Stimulated activated naive CD8-positive, alpha-beta T cell treated with anti-CD3 and anti-CD28 coated beads, Interleukin-15, amount 100 ng/mL, for 72 hours (primary cell): Measurements from ENCODE around the gene SLC16A1.
"Not testable (repeated sequence)": the region's sequence is repeated elsewhere in the genome, so short reads cannot be mapped to it uniquely, and the experiment has no call there.

Experiments
- ATAC-seq: fragments of 150-1000 bp; cut with Tn5 transposase; 2 replicates; pipeline ENCODE4 v1.10.0; 2021; ENCODE audit warnings: mild to moderate bottlenecking, moderate library complexity
- DNase-seq, 2 donors: peaks; one replicate each; pipeline ENCODE4 v3.0.0; 2021 to 2022
- H3K27ac Mint-ChIP-seq, 2 donors: one replicate each; pipeline ENCODE4 v1.8.0; 2022; ENCODE audit warnings: mild to moderate bottlenecking in 2 of 2, mixed read lengths in 2 of 2, moderate library complexity in 2 of 2
- H3K27me3 Mint-ChIP-seq: one replicate; pipeline ENCODE4 v1.8.0; 2022; ENCODE audit warnings: mixed read lengths
- H3K4me1 Mint-ChIP-seq: one replicate; pipeline ENCODE4 v1.8.0; 2022; ENCODE audit warnings: mild to moderate bottlenecking, mixed read lengths
- H3K4me3 Mint-ChIP-seq, 2 donors: one replicate each; pipeline ENCODE4 v1.8.0; 2022; ENCODE audit warnings: mild to moderate bottlenecking in 2 of 2, mixed read lengths in 2 of 2, moderate library complexity in 1 of 2
- H3K9me3 Mint-ChIP-seq, 2 donors: one replicate each; pipeline ENCODE4 v1.8.0; 2022; ENCODE audit warnings: mixed read lengths in 2 of 2

SLC16A1 gene

GRCh38 chr1:112923234-112923958 is 32.6 kb downstream of the SLC16A1 start:
- ATAC-seq (no peak), DNase-seq (no peak)
- Mint-ChIP-seq H3K4me1 (no peaks in the 10 kb centered on the region), H3K27ac (peak overlapping the region in 1 of 2 donors; percentile 87), H3K4me3 (no peak overlapping the region), H3K9me3 (no peaks in the 10 kb centered on the region), H3K27me3 (no peaks in the 10 kb centered on the region)

- no peaks in the 10 kb centered on the region for H3K27me3 Mint-ChIP-seq
- no peak for DNase-seq
- no peak overlapping the region for H3K27ac Mint-ChIP-seq
- no peak for ATAC-seq
- H3K4me1 Mint-ChIP-seq, result no peaks in the 10 kb centered on the region
- no peaks in the 10 kb centered on the region for H3K9me3 Mint-ChIP-seq
- H3K4me3 Mint-ChIP-seq, result no peak overlapping the region
Observed at GRCh38 chr1:112911506-112912220, 44.3 kb downstream of the SLC16A1 start.

- DNase-seq (no peak), ATAC-seq (no peak)
- Mint-ChIP-seq H3K4me1 (peaks cover 9% of the 10 kb centered on the region), H3K27ac (no peak overlapping the region), H3K9me3 (no peaks in the 10 kb centered on the region), H3K4me3 (no peak overlapping the region), H3K27me3 (no peaks in the 10 kb centered on the region)
Observed at GRCh38 chr1:112909847-112910246, 46.1 kb downstream of the SLC16A1 start.

GRCh38 chr1:112906150-112906698 is 49.8 kb downstream of the SLC16A1 start:
- no peak for ATAC-seq
- H3K27me3 Mint-ChIP-seq, result no peaks in the 10 kb centered on the region
- H3K4me1 Mint-ChIP-seq, result peaks cover 24% of the 10 kb centered on the region
- no peak overlapping the region for H3K4me3 Mint-ChIP-seq
- no peak overlapping the region for H3K27ac Mint-ChIP-seq
- DNase-seq, result no peak
- no peaks in the 10 kb centered on the region for H3K9me3 Mint-ChIP-seq

- Mint-ChIP-seq H3K4me3 (no peak overlapping the region), H3K4me1 (peaks cover 24% of the 10 kb centered on the region), H3K27ac (peak overlapping the region; percentile 24 to 28), H3K9me3 (no peaks in the 10 kb centered on the region), H3K27me3 (no peaks in the 10 kb centered on the region)
- DNase-seq (no peak), ATAC-seq (no peak)
Observed at GRCh38 chr1:112905395-112906149, 50.4 kb downstream of the SLC16A1 start.

- DNase-seq, result no peak
- no peak overlapping the region for H3K27ac Mint-ChIP-seq
Observed at GRCh38 chr1:112904831-112905261, 51.1 kb downstream of the SLC16A1 start.

GRCh38 chr1:112904071-112904830 is 51.7 kb downstream of the SLC16A1 start:
- H3K27ac Mint-ChIP-seq, result no peak overlapping the region
- peaks cover 24% of the 10 kb centered on the region for H3K4me1 Mint-ChIP-seq
- DNase-seq (peak; percentile 15 to 57), ATAC-seq (peak; percentile 84)
- no peaks in the 10 kb centered on the region for H3K9me3 Mint-ChIP-seq
- peak overlapping the region in 1 of 2 donors; percentile 30 for H3K4me3 Mint-ChIP-seq
- no peaks in the 10 kb centered on the region for H3K27me3 Mint-ChIP-seq

More at GRCh38 chr1:112904831-112905261, 51.1 kb downstream of the SLC16A1 start:
- no peak overlapping the region for H3K4me3 Mint-ChIP-seq
- no peaks in the 10 kb centered on the region for H3K27me3 Mint-ChIP-seq
- no peak for ATAC-seq
- H3K9me3 Mint-ChIP-seq, result no peaks in the 10 kb centered on the region
- H3K4me1 Mint-ChIP-seq, result peaks cover 24% of the 10 kb centered on the region

GRCh38 chr1:112902221-112902620 is 53.8 kb downstream of the SLC16A1 start:
- peaks cover 24% of the 10 kb centered on the region for H3K4me1 Mint-ChIP-seq
- H3K27me3 Mint-ChIP-seq, result no peaks in the 10 kb centered on the region
- no peak for ATAC-seq
- DNase-seq, result no peak
- H3K4me3 Mint-ChIP-seq, result no peak overlapping the region
- no peaks in the 10 kb centered on the region for H3K9me3 Mint-ChIP-seq
- H3K27ac Mint-ChIP-seq, result no peak overlapping the region

- H3K27me3 Mint-ChIP-seq, result no peaks in the 10 kb centered on the region
- H3K4me1 Mint-ChIP-seq, result peaks cover 24% of the 10 kb centered on the region
- no peaks in the 10 kb centered on the region for H3K9me3 Mint-ChIP-seq
- ATAC-seq, result no peak
- DNase-seq, result no peak
- no peak overlapping the region for H3K4me3 Mint-ChIP-seq
- no peak overlapping the region for H3K27ac Mint-ChIP-seq
Observed at GRCh38 chr1:112901387-112901786, 54.6 kb downstream of the SLC16A1 start.

GRCh38 chr1:112896783-112897182 is 59.2 kb downstream of the SLC16A1 start:
- Mint-ChIP-seq H3K4me3 (no peak overlapping the region), H3K27me3 (no peaks in the 10 kb centered on the region), H3K4me1 (no peaks in the 10 kb centered on the region), H3K9me3 (peaks cover 11 to 26% of the 10 kb centered on the region in 2 donors), H3K27ac (no peak overlapping the region)
- DNase-seq (no peak), ATAC-seq (no peak)

- Mint-ChIP-seq H3K27me3 (no peaks in the 10 kb centered on the region), H3K4me3 (no peak overlapping the region), H3K4me1 (no peaks in the 10 kb centered on the region), H3K27ac (no peak overlapping the region), H3K9me3 (peaks cover 11 to 26% of the 10 kb centered on the region in 2 donors)
- DNase-seq, result no peak
- no peak for ATAC-seq
Observed at GRCh38 chr1:112894561-112895011, 61.4 kb downstream of the SLC16A1 start.

GRCh38 chr1:112894010-112894292 is 62.0 kb downstream of the SLC16A1 start:
- Mint-ChIP-seq H3K27me3 (no peaks in the 10 kb centered on the region), H3K4me3 (no peak overlapping the region), H3K4me1 (no peaks in the 10 kb centered on the region), H3K27ac (no peak overlapping the region), H3K9me3 (peaks cover 11 to 26% of the 10 kb centered on the region in 2 donors)
- ATAC-seq (no peak), DNase-seq (no peak)

GRCh38 chr1:112893288-112894009 is 62.5 kb downstream of the SLC16A1 start:
- H3K27me3 Mint-ChIP-seq, result no peaks in the 10 kb centered on the region
- ATAC-seq, result no peak
- no peaks in the 10 kb centered on the region for H3K4me1 Mint-ChIP-seq
- no peak overlapping the region for H3K27ac Mint-ChIP-seq
- DNase-seq, result no peak
- peaks cover 11 to 26% of the 10 kb centered on the region in 2 donors for H3K9me3 Mint-ChIP-seq
- no peak overlapping the region for H3K4me3 Mint-ChIP-seq

- peaks cover 1 to 12% of the 10 kb centered on the region in 2 donors for H3K9me3 Mint-ChIP-seq
- H3K27me3 Mint-ChIP-seq, H3K27ac Mint-ChIP-seq, DNase-seq, ATAC-seq, H3K4me3 Mint-ChIP-seq, H3K4me1 Mint-ChIP-seq: not testable (repeated sequence)
Observed at GRCh38 chr1:112889906-112890305, 66.1 kb downstream of the SLC16A1 start.
